Measurements from ENCODE around the gene ST6GAL2.

DNA sequence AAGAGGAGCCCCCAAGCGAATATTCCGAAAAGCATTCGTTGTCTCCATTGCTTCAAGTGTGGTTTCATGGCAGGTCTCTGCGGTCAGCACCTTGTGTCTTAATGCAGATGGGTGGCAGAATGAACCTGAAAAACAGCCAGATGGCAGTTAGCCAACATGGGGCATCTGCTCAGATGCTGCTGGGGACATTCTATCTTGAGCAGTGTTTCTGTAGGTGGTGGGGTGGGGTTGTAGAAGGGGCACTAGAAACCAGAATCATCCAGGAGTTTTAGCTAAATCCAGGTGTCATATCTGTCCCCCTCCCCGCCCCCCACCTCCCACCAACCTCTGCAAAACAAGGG lies 42.1 kb downstream of the ST6GAL2 start:
- no peak for TF ChIP-seq POLR2AphosphoS5 (IDR thresholded peaks at IDR 0.05)
- no peak for TF ChIP-seq EP300 (conservative IDR thresholded peaks at IDR 0.05; ENCODE audit: poor library complexity, severe bottlenecking)
- TF ChIP-seq, protein P1, sequence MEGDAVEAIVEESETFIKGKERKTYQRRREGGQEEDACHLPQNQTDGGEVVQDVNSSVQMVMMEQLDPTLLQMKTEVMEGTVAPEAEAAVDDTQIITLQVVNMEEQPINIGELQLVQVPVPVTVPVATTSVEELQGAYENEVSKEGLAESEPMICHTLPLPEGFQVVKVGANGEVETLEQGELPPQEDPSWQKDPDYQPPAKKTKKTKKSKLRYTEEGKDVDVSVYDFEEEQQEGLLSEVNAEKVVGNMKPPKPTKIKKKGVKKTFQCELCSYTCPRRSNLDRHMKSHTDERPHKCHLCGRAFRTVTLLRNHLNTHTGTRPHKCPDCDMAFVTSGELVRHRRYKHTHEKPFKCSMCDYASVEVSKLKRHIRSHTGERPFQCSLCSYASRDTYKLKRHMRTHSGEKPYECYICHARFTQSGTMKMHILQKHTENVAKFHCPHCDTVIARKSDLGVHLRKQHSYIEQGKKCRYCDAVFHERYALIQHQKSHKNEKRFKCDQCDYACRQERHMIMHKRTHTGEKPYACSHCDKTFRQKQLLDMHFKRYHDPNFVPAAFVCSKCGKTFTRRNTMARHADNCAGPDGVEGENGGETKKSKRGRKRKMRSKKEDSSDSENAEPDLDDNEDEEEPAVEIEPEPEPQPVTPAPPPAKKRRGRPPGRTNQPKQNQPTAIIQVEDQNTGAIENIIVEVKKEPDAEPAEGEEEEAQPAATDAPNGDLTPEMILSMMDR (IDR thresholded peaks at IDR 0.05; ENCODE audit: poor library complexity, severe bottlenecking), result no peak
- no peak for TF ChIP-seq RAD21 (conservative IDR thresholded peaks at IDR 0.05)
- no peak for TF ChIP-seq SMC3 (conservative IDR thresholded peaks at IDR 0.05; ENCODE audit: poor library complexity)
- no peak for TF ChIP-seq EZH2 (IDR thresholded peaks at IDR 0.05; ENCODE audit: borderline replicate concordance, insufficient read depth, low read length, poor library complexity, severe bottlenecking)
- TF ChIP-seq, protein P2, sequence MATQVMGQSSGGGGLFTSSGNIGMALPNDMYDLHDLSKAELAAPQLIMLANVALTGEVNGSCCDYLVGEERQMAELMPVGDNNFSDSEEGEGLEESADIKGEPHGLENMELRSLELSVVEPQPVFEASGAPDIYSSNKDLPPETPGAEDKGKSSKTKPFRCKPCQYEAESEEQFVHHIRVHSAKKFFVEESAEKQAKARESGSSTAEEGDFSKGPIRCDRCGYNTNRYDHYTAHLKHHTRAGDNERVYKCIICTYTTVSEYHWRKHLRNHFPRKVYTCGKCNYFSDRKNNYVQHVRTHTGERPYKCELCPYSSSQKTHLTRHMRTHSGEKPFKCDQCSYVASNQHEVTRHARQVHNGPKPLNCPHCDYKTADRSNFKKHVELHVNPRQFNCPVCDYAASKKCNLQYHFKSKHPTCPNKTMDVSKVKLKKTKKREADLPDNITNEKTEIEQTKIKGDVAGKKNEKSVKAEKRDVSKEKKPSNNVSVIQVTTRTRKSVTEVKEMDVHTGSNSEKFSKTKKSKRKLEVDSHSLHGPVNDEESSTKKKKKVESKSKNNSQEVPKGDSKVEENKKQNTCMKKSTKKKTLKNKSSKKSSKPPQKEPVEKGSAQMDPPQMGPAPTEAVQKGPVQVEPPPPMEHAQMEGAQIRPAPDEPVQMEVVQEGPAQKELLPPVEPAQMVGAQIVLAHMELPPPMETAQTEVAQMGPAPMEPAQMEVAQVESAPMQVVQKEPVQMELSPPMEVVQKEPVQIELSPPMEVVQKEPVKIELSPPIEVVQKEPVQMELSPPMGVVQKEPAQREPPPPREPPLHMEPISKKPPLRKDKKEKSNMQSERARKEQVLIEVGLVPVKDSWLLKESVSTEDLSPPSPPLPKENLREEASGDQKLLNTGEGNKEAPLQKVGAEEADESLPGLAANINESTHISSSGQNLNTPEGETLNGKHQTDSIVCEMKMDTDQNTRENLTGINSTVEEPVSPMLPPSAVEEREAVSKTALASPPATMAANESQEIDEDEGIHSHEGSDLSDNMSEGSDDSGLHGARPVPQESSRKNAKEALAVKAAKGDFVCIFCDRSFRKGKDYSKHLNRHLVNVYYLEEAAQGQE (IDR thresholded peaks at IDR 0.05; ENCODE audit: borderline replicate concordance), result no peak
- no peak for TF ChIP-seq TAF1 (IDR thresholded peaks at IDR 0.05; ENCODE audit: low read depth)

Data from neural cell (in vitro differentiated cells).